BLaER1 (cell line): Measurements from ENCODE around the gene CUL1.

ENCODE experiments used
- H3K27ac ChIP-seq: shearing (Covaris generic); formaldehyde crosslinking; 2 replicates; pipeline ENCODE4 v1.8.1; 2022
- H3K27me3 ChIP-seq: shearing (Covaris generic); formaldehyde crosslinking; 2 replicates; pipeline ENCODE4 v1.8.1; 2022
- H3K36me3 ChIP-seq: shearing (Covaris generic); formaldehyde crosslinking; 2 replicates; pipeline ENCODE4 v1.8.1; 2022
- H3K4me1 ChIP-seq: shearing (Covaris generic); formaldehyde crosslinking; 2 replicates; pipeline ENCODE4 v1.8.1; 2022
- H3K4me2 ChIP-seq: shearing (Covaris generic); formaldehyde crosslinking; 2 replicates; pipeline ENCODE4 v1.8.1; 2022
- H3K4me3 ChIP-seq: shearing (Covaris generic); formaldehyde crosslinking; 2 replicates; pipeline ENCODE4 v1.8.1; 2022
- H3K9ac ChIP-seq: shearing (Covaris generic); formaldehyde crosslinking; 2 replicates; pipeline ENCODE4 v1.8.1; 2022
- H3K9me3 ChIP-seq: shearing (Covaris generic); formaldehyde crosslinking; 2 replicates; pipeline ENCODE4 v1.8.1; 2022
- H4K20me1 ChIP-seq: shearing (Covaris generic); formaldehyde crosslinking; 2 replicates; pipeline ENCODE4 v1.8.1; 2022
- Cebpa-rat ChIP-seq: shearing (Covaris generic); IDR thresholded peaks from 2 replicates; pipeline ENCODE4 v1.8.1; 2022

The CUL1 gene

GRCh38 chr7:148712678-148713329, 14.1 kb downstream of the CUL1 start:
- Histone ChIP-seq H3K4me2 (no peak overlapping the region), H3K36me3 (peaks cover 35% of the 10 kb centered on the region), H3K4me3 (no peak overlapping the region), H3K9ac (no peak overlapping the region), H3K27me3 (no peaks in the 10 kb centered on the region), H4K20me1 (peaks cover 100% of the 10 kb centered on the region), H3K9me3 (peaks cover 21% of the 10 kb centered on the region), H3K27ac (no peak overlapping the region), H3K4me1 (peaks cover 41% of the 10 kb centered on the region)
- TF ChIP-seq Cebpa-rat: no peak

GRCh38 chr7:148714498-148714897, 15.8 kb downstream of the CUL1 start:
- Histone ChIP-seq H4K20me1 (peaks cover 100% of the 10 kb centered on the region), H3K9me3 (peaks cover 21% of the 10 kb centered on the region), H3K27me3 (no peaks in the 10 kb centered on the region), H3K9ac (no peak overlapping the region), H3K4me1 (peaks cover 28% of the 10 kb centered on the region), H3K36me3 (peaks cover 34% of the 10 kb centered on the region), H3K4me3 (no peak overlapping the region), H3K27ac (no peak overlapping the region), H3K4me2 (no peak overlapping the region)
- no peak for TF ChIP-seq Cebpa-rat

- Histone ChIP-seq H4K20me1 (peaks cover 100% of the 10 kb centered on the region), H3K9ac (no peak overlapping the region), H3K27me3 (no peaks in the 10 kb centered on the region), H3K9me3 (peaks cover 21% of the 10 kb centered on the region), H3K27ac (no peak overlapping the region), H3K36me3 (peaks cover 28% of the 10 kb centered on the region), H3K4me2 (0 out of 2 replicates have a peak overlapping the region, but pooled peaks have one; percentile 5), H3K4me3 (no peak overlapping the region), H3K4me1 (peaks cover 28% of the 10 kb centered on the region)
- TF ChIP-seq Cebpa-rat: no peak
These were observed 16.3 kb downstream of the CUL1 start for GRCh38 chr7:148715027-148715426.

- H3K9ac ChIP-seq: no peak overlapping the region
- peaks cover 21% of the 10 kb centered on the region for H3K9me3 ChIP-seq
- peaks cover 100% of the 10 kb centered on the region for H4K20me1 ChIP-seq
- no peak overlapping the region for H3K4me2 ChIP-seq
- no peak overlapping the region for H3K27ac ChIP-seq
- peaks cover 27% of the 10 kb centered on the region for H3K4me1 ChIP-seq
- no peak overlapping the region for H3K4me3 ChIP-seq
- H3K27me3 ChIP-seq: no peaks in the 10 kb centered on the region
- H3K36me3 ChIP-seq: peaks cover 27% of the 10 kb centered on the region
- TF ChIP-seq Cebpa-rat: no peak
These were observed 18.6 kb downstream of the CUL1 start for GRCh38 chr7:148717266-148717793.

- Histone ChIP-seq H3K27ac (no peak overlapping the region), H3K9ac (no peak overlapping the region), H4K20me1 (peaks cover 100% of the 10 kb centered on the region), H3K27me3 (no peaks in the 10 kb centered on the region), H3K4me3 (no peak overlapping the region), H3K36me3 (peaks cover 36% of the 10 kb centered on the region), H3K4me1 (peaks cover 38% of the 10 kb centered on the region), H3K4me2 (no peak overlapping the region), H3K9me3 (peaks cover 24% of the 10 kb centered on the region)
- TF ChIP-seq Cebpa-rat: no peak
These were observed 19.7 kb downstream of the CUL1 start for GRCh38 chr7:148718431-148718830.

GRCh38 chr7:148719753-148720152, 21.1 kb downstream of the CUL1 start:
- Histone ChIP-seq H3K4me2 (no peak overlapping the region), H3K9me3 (peaks cover 29% of the 10 kb centered on the region), H3K27ac (no peak overlapping the region), H4K20me1 (peaks cover 100% of the 10 kb centered on the region), H3K27me3 (no peaks in the 10 kb centered on the region), H3K4me3 (no peak overlapping the region), H3K36me3 (peaks cover 32% of the 10 kb centered on the region), H3K9ac (no peak overlapping the region), H3K4me1 (peaks cover 46% of the 10 kb centered on the region)
- TF ChIP-seq Cebpa-rat: no peak

- H3K4me1 ChIP-seq: peaks cover 47% of the 10 kb centered on the region
- no peak overlapping the region for H3K4me2 ChIP-seq
- peaks cover 25% of the 10 kb centered on the region for H3K36me3 ChIP-seq
- H3K9ac ChIP-seq: no peak overlapping the region
- peaks cover 23% of the 10 kb centered on the region for H3K9me3 ChIP-seq
- no peak overlapping the region for H3K27ac ChIP-seq
- TF ChIP-seq Cebpa-rat: no peak
- no peaks in the 10 kb centered on the region for H3K27me3 ChIP-seq
- H3K4me3 ChIP-seq: no peak overlapping the region
- H4K20me1 ChIP-seq: peaks cover 100% of the 10 kb centered on the region
These were observed 21.8 kb downstream of the CUL1 start for GRCh38 chr7:148720472-148720871.

GRCh38 chr7:148721390-148721789, 22.7 kb downstream of the CUL1 start:
- H3K27me3 ChIP-seq: no peaks in the 10 kb centered on the region
- no peak for TF ChIP-seq Cebpa-rat
- H4K20me1 ChIP-seq: peaks cover 100% of the 10 kb centered on the region
- peaks cover 56% of the 10 kb centered on the region for H3K4me1 ChIP-seq
- peaks cover 25% of the 10 kb centered on the region for H3K36me3 ChIP-seq
- no peak overlapping the region for H3K27ac ChIP-seq
- no peak overlapping the region for H3K4me3 ChIP-seq
- H3K9me3 ChIP-seq: peaks cover 19% of the 10 kb centered on the region
- no peak overlapping the region for H3K9ac ChIP-seq
- H3K4me2 ChIP-seq: no peak overlapping the region

GRCh38 chr7:148722340-148723165, 23.9 kb downstream of the CUL1 start:
- TF ChIP-seq Cebpa-rat: no peak
- H3K4me3 ChIP-seq: no peak overlapping the region
- H3K27me3 ChIP-seq: no peaks in the 10 kb centered on the region
- H3K36me3 ChIP-seq: peaks cover 18% of the 10 kb centered on the region
- peaks cover 8% of the 10 kb centered on the region for H3K9me3 ChIP-seq
- H3K4me1 ChIP-seq: peaks cover 68% of the 10 kb centered on the region
- H3K27ac ChIP-seq: no peak overlapping the region
- peaks cover 100% of the 10 kb centered on the region for H4K20me1 ChIP-seq
- H3K4me2 ChIP-seq: peak overlapping the region; percentile 50
- H3K9ac ChIP-seq: no peak overlapping the region

- H3K36me3 ChIP-seq: peaks cover 17% of the 10 kb centered on the region
- H3K4me1 ChIP-seq: peaks cover 69% of the 10 kb centered on the region
- no peak overlapping the region for H3K27ac ChIP-seq
- TF ChIP-seq Cebpa-rat: no peak
- H4K20me1 ChIP-seq: peaks cover 100% of the 10 kb centered on the region
- peaks cover 8% of the 10 kb centered on the region for H3K9me3 ChIP-seq
- H3K4me3 ChIP-seq: no peak overlapping the region
- H3K27me3 ChIP-seq: no peaks in the 10 kb centered on the region
- peak overlapping the region; percentile 50 for H3K4me2 ChIP-seq
- no peak overlapping the region for H3K9ac ChIP-seq
These were observed 24.5 kb downstream of the CUL1 start for GRCh38 chr7:148723166-148723559.
